ENCODE data around the gene MYH16.
"Not testable (repeated sequence)": the region's sequence is repeated elsewhere in the genome, so short reads cannot be mapped to it uniquely, and the experiment has no call there.

- not testable (repeated sequence) for TF ChIP-seq ZNF70 (CRISPR knock-in tag; IDR thresholded peaks at IDR 0.05); TSHZ2 (CRISPR knock-in tag; IDR thresholded peaks at IDR 0.05); GLIS3 (CRISPR knock-in tag; IDR thresholded peaks at IDR 0.05); PATZ1 (CRISPR knock-in tag; IDR thresholded peaks at IDR 0.05; ENCODE audit: borderline replicate concordance); ZNF565 (CRISPR knock-in tag; conservative IDR thresholded peaks at IDR 0.05; ENCODE audit: low read depth); ZC3H10 (CRISPR knock-in tag; IDR thresholded peaks at IDR 0.05); PPARA (CRISPR knock-in tag; IDR thresholded peaks at IDR 0.05; ENCODE audit: borderline replicate concordance); ZFP3 (CRISPR knock-in tag; IDR thresholded peaks at IDR 0.05); ZFP30 (CRISPR knock-in tag; IDR thresholded peaks at IDR 0.05); SNAI2 (CRISPR knock-in tag; IDR thresholded peaks at IDR 0.05); ARNTL (CRISPR knock-in tag; IDR thresholded peaks at IDR 0.05; ENCODE audit: borderline replicate concordance, low read depth); CSDC2 (CRISPR knock-in tag; IDR thresholded peaks at IDR 0.05); ESRRG (CRISPR knock-in tag; IDR thresholded peaks at IDR 0.05); TCF4 (CRISPR knock-in tag; IDR thresholded peaks at IDR 0.05; ENCODE audit: borderline replicate concordance)
Observed at GRCh38 chr7:99224263-99224898, 48.3 kb upstream of the MYH16 start.

All from SK-N-SH treated with all-trans-retinoic acid at 6 μM for 48 hours (cell line).